ENCODE data around the gene AGAP1.
"Not testable (repeated sequence)": the region's sequence is repeated elsewhere in the genome, so short reads cannot be mapped to it uniquely, and the experiment has no call there.

Gene AGAP1

DNA sequence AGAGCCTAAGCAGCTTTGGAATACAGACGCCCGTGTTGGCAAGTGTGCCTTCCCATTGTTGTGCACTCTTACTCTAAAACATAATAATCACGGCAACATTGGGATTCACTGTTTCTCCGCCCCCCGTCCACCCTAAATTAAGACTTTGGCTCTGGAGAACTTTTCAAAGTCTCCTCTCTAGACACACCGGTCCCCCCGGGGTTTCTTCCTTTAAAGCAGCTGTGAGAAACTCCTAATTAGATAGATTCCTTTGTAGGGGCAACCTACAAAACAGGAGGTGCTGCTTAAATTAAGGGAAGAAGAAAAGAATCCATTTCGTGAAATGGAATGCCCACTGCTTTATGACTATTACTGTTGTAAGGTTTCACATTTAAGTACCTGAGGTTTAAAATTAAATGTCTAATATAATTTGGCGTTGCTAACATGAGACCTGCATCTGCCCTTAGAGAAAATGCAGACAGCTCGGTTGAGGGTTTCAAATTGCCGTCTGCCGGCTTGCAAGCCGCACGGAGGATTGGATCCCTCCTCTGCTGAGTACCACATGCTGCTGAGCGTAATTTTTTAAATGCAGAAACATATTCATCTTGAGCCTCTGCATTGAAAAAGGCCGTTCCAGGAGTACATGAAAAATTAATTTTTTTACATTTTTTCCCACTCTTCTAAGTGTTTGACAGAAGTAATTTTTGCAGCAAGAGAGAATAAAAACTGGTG lies 441.1 kb downstream of the AGAP1 start:
- DNase-seq: no peak

DNA sequence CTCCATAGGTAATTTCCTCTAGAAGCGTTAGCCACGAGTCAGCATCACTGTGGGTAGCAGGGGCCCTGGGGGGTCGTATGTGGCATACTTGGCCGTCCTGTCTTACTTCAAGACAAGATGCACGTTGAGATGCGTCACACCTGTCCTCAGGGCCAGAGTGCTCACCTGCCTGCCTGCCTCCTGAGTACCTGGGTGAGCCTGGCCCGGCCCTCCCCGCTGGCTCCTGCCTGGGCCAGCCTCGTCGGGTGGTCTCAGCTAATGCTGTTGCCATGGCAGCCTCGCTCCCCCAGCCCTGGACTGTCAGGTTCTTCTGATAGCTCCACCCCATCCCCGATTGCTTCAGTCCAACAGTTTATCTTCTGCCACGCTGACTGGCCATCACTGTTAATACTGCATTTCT lies 441.9 kb downstream of the AGAP1 start:
- no peak for DNase-seq

DNA sequence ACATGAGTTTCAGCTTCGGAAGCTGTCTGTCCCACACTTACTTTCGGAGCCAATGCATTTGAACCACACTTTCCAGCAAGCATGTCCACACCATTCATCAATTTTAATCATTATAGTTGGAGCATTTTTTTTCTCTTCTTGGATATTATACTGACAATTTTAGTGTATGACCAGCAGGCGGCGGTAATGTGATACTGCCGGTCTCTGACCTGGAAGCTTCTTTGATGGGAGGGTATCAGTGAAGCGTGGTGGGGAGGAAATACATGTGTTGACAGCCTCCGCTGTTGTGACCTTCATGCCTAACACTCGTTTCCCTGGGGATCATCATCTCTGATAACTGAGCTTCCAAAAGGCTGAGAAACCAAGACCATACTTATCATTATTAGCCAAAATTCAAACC lies 442.6 kb downstream of the AGAP1 start:
- no peak for DNase-seq

DNA sequence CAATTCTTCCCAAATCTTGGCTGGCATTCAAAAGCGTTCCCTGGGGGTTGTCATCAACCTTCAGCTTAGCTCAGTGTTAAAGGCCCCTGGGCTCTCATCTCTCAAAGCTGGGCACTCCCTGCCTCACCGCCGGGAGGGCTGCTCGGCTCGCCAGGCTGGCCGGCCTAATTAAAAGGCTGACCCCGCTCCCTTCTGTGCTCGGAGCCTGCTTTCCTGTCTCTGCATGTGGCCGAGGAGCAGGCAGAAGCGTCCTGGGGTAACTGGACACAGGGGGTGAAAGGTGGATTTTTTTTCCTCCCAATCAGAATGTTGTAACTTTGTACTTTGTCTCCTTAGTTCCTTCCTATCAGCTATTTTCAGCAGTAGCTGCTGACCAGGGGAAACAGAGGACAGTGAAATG lies 443.2 kb downstream of the AGAP1 start:
- no peak for DNase-seq

DNA sequence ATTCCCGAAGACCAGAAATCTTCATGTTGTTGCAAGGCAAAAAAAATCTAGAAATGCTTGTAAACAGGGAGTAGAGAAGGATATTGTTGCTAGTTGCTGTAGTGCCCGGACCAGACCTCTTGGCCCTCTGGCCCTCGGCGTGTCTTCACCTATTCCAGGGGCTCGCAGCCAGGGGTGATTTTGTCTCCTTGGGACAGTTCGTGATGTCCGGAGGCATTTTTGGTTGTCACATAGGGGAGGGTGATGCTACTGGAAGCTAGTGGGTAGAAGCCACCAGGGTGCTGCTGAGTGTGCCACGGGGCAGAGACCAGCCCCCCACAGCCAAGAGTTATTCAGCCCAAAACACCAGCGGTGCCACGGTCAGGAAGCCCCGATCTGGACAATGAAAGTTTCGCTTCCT lies 443.7 kb downstream of the AGAP1 start:
- DNase-seq: peak; percentile 36

DNA sequence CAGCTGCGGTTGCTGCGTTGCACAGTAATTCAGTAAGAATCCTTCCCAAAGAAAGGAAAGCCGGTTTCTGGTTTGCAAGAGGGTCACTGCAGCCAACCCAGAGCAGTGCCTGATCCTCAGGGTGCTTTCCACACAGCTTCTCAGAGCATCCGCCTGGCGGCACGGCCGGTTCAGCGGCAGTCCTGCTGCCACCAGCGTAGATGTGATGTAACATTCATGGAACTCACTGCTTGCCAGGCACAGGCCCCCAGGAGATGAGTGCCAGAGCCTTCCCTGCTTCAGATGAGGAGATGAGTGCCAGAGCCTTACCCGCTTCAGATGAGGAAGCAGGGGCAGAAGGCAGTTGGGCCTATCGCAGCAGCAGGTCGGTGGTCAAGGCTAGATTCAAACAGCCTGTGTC lies 444.1 kb downstream of the AGAP1 start:
- peak; percentile 38 for DNase-seq

DNA sequence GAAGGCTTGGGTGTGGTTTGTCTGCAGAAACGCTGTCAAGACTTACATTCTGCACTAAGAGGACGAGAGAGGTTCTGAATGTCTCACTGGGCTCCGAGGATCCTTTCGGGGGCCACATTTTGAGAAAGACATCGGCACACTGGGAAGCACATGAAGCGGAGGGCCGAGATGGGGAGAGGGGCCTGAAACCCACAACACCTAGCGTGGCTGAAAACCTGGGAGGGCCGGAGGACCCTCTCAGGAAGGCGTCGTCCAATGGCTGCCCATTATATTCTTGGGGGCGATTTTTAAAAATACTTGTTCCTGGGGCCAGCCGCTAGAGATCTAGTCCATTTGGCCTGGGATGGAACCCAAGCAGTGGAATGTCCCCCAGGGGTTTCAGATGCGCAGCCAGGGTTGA lies 444.8 kb downstream of the AGAP1 start:
- DNase-seq: peak; percentile 21

DNA sequence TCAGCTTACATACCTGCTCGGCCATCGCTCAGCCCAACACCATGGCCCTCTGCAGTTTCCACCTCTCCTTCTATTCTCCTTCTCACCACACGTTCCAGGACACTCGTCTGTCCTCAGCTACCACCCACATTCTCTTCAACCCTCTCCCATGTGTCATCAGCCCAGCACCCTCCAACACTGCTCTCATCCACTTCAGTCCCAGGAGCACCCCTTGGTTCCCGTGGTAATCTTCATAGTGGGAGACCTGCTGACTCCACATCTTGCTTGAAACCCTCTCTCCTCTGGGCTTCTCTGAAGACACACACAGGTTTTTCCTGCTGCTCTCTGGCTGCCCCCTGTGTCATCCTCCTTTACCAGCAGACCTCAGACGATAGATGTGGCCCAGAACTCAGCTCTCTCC lies 445.6 kb downstream of the AGAP1 start:
- no peak for DNase-seq

DNA sequence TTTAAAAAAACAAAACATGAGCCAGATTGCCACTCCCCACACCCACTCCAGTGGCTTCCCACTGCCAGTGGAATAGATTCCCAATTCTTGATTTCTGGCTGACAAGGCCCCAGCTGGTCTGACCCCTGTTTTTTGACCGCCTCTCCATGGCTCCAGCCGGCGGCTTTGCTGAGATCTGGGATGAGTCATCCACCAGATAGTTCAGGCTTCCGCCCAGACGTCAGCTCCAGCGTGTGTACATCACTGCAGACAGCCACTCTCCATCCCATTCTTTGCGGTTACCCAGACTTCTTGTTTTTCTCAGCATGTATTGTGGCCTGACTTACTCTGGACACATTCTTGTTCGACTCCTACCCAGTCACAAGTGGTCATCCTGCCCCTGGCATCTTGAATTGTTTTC lies 446.5 kb downstream of the AGAP1 start:
- DNase-seq: peak; percentile 49

DNA sequence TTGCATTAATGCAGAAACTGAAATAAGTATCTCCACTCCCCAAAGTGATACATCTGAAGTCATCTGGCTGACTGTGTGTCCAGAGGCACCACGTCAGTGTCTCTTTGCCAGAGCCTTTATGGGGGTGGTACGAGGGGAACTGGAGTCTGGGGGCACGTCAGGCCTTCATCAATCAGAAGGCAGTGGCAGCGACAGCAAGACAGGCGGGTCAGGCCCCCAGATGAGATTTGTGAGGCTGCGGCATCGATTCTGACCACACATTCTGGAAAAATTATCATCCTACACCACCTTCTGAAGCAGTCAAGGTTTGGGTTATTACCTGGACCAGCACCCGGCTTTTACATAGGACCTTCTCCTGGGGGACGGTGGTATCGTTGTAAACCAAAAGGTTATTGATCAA lies 450.7 kb downstream of the AGAP1 start:
- DNase-seq: peak; percentile 19

DNA sequence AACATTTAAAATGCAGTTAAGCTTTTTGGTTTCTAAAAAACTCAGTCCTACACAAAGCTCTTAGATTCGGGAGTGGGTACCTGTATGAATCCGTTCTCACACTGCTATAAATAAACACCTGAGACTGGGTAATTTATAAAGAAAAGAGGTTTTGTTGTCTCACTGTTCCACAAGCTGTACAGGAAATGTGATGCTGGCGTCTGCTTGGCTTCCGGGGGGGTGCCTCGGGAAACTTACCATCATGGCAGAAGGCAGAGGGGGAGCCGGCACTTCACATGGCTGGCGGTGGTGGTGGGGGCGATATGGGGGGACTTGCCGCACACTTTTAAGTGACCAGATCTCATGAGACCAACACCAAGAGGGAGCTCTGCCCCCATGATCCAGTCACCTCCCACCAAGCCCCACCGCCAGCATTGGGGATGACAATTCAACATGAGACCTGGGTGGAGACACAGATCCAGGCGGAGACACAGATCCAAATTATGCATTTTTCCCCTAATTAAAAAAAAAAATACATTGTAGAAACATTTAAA lies 451.8 kb downstream of the AGAP1 start:
- DNase-seq: peak; percentile 61

DNA sequence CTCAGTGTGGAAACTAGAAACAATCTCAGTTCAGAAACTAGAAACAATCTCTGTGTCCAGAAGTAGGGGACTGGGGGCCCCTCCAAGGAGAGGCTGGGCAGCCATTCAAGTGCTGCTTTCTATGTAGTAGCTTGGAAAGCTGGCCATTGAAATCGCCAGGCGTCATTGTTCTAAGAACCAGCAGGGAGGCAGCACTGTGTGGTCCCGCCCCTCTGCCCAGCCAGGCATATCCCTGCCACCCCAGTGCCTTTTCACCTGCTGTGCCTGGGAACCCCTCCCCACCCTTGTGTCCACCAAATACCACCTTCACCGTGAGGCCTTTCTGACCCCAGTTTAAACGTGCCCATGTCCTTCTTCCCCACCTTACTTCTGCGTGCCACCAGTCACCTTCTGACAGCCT lies 452.7 kb downstream of the AGAP1 start:
- no peak for DNase-seq

DNA sequence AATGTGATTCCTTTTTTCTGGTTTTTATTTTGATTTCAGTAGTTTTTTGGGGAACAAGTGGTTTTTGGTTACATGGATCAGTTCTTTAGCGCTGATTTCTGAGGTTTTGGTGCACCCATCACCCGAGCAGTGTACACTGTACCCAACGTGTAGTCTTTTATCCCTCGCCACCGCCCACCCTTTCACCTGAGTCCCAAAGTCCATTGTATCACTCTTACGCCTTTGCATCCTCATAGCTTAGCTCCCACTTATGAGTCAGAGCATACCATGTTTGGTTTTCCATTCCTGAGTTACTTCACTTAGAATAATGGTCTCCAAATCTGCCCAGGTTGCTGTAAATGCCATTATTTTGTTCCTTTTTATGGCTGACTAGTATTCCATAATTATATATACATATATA lies 453.2 kb downstream of the AGAP1 start:
- DNase-seq: not testable (repeated sequence)

DNA sequence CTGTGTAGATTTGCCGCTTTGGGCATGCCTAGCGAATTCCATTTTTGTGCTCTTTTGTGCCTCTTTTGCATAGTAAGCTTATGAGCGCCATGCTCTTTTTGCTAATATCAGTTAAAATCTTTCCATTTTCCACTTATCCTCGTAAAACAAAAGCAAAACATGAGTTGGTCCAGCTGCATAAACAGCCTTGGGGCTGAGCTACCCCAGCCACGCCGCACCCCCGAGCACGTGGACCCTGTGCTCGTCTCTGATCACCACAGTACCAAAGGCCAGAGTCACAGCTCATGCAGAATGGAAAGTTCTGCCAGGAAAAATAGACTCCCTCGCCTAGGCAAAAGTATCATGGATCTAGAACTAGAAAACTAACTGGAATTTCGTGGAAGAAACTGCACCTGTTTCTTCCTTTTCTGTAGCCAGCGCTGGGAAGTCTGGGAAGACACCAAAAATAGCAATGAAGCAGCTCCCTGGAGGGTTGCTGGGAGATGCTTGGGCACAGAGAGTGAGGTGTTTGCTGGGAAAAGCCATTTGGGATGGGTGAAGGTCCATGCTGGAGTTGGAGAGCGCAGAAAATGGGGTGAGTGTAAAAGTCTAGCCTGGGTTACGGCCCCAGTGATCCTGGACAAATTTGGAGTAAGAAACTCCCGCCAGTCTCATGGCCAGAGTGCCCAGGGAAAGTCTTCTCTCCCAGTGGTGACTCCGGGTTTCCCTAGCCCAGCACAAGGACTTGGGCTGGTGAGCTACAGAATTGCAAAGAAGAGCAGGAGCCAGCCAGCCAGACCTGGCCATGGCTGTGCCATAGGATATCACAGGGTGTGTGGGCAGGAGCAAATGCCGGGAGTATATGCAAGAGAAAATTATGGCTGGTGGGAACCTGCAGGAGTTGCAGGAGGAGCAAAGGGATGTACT lies 456.0 kb downstream of the AGAP1 start:
- DNase-seq: no peak

DNA sequence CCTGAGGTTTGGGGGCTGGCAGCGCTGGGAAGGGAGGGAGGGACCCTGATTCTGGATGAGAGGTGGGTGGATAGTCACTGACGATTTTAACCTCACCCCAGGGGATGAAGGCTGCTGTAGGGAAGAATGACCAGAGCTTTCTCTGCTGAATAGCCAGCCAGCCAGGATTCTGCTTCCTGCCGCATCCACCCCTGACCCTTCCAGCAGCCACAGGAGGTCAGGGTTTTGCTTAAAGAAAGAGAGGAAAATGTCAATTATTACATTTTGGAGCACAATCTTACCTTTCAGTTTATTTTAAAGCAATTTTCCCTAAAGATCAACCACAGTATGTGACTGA lies 456.6 kb downstream of the AGAP1 start:
- DNase-seq: no peak

DNA sequence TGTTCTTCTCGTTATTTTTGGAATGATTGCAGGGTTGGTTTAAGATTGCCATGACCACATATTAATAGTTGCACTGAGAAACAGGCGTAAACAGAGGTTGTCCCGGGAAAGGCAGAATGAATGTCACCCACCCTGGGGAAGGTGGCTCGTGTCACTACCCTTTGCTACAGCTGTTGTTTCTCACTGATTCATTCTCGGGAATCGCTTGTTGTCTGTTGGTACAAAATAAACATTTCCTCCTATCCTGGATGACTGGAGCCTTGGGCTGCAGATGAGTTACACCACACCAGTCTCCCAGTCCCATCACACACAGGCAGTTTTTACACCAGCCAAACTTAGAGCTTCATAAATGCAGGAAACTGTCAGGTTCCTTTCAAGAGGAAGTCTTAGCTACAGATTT lies 457.6 kb downstream of the AGAP1 start:
- no peak for DNase-seq

DNA sequence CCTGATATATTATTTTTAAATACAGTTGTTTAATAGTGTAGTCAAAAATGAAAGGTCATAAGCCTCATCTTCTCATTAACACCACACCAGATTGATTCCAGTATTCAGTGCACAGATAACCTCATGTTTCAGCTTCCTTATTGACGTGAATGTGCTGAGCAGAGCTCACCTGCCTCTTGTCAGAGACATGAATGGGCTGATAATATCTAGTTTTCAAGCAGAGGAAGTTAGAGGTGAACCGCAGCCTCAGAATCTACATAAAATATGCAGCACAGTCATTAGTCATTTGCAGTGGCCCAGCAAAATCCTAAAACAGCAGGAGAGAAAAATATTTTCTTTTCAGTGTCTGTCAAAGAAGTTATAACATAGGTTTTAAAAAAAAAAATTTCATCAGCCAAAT lies 458.1 kb downstream of the AGAP1 start:
- no peak for DNase-seq

DNA sequence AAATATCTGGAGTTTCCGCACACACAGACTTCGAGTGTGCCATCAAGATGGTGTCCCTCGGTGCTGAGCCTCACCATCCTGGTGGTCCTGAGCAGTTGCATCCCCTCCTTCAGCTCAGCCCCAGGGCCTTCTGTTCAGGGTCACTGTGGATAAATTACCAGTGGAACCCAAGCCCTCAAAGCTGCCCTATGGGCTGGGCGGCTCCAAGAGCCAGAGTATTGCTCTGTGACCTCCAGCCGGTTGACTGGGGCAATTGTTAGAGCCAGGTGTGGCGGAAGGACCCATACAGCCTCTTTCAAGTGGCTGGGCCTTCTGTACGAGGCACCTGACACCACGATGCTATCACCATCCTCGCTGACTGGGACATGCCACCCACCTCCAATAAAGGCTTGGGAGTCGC lies 458.9 kb downstream of the AGAP1 start:
- no peak for DNase-seq

DNA sequence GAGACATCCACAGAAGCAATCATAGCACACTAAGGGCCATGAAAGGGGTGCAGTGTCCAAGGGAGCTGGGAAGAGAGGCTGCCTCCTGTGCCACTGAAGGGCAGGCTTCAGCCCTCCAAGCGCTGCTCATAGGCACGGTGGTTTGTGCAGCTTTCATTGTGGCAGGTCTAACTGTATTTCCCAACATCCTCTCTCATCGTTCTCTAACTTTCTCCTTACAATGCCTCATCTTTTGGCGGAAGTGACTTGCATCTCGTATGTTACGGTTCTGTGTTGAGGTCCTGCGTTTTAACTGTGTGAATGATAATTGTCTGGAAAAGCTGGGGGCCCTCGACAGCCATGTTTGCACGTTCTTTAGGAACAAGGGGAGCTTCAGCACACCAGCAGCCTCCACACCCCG lies 460.4 kb downstream of the AGAP1 start:
- no peak for DNase-seq

DNA sequence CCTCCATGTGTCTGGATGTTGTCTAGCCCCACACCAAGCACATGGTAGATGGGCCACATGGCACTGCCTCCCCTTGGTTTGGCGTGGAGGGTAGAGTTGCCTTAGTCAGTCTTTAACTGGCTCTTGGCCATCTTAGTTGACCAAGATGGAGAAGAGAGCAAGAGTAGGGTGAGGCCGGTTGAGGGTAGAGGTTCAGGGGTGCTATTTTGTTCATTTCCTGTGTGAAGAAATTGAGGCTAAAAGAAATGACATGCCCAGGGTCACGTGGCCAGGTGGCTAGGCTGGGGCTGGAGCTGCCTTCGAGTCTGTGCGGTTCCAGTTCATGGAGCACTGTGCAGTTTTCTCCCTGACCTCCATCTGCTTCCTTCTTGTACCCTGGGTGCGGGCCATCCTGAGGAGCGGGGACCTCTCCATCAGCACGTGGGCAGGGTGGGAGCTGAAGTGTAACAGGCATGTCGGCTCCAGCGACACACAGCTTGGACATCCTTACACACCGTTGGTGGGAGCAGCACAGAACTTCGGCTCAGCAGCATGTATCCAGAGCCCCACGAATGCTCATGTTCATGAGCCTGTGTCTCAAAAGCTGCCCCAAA lies 461.1 kb downstream of the AGAP1 start:
- DNase-seq: no peak

DNA sequence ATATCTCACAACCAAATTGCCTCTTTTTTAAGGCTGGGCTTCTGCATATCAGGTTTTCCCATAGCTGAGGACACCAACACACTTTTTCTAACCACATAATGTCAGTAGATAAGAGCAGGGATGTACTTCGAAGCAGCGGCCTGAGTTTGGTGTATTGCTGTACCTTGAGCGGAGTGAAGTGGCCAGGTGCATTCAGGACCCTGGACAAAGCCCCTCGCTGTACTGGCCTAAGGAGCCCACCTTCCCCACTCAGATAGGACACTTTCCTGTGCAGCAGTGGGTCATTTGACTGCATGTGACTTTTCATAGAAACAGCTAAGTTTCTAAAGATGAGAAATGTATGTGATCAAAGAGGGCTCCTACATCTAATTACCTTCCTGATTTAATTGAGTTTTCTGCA lies 461.8 kb downstream of the AGAP1 start:
- no peak for DNase-seq

DNA sequence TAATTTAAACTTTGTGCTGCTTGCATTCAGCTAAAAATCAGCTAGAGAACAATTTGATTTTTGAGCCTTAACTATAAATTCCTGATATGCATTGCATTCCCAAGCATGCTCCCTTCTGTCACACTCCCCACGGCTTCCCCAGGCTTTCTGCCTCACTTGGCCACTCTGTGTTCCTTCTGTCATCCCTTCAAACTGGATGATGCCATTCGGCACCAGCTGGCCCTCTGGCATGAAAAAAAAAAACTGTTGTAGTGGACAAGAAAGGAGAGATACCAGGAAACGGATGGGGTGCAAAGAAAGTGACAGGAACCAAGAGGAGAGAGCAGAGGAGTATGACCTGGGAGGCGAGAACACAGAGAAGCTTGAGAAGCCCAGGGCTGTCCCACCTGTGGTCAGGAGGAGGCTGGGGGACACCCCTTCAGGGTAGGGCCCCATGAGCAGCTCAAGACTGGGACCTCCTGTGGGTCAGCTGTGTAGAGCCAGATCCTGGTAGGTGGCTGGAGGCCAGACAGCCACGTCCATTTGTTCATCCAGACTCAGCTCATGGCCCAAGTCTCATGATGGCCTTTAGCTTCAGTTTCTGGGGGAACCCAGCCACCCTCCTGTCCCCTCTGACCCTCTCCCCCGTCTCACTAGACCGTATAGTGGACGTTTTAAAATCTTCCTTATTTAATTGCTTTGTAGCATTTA lies 462.6 kb downstream of the AGAP1 start:
- no peak for DNase-seq

DNA sequence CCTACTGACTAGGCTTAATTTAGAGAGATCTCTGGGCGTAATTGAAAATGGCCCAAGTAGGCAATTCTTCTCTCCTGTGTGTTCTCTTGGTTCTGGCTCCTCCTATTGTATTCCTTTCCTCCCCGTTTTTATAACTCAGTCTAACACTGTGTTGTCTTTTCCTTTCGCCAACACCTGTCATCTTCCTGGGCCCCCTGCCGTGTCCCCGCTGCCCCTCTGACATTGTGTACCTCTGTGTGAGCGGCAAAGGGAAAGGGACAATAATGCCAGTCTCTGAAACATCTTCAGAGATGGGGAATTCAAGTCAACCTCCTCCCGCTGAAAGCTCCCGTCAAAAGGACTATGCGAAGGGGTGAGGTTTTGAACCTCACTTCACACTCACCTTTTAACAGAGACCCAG lies 463.4 kb downstream of the AGAP1 start:
- DNase-seq: no peak

Data from activated effector memory CD4-positive, alpha-beta T cell treated with anti-CD3 and anti-CD28 coated beads, Interleukin-2, amount 50 U/mL, for 16 hours (primary cell).